KMS-11 (cell line): ENCODE data around the gene MAPKAP1.
A peak's percentile ranks its signal among the peaks of the same experiment; 100 is the strongest.

Source experiments
- H2AFZ ChIP-seq: fragments of 200-600 bp; sonication (generic); 2 replicates; pipeline ENCODE4 v1.6.1; 2016; ENCODE audit warnings: antibody characterized with exemption, mixed run types, low read depth
- H3K27ac ChIP-seq: fragments of 200-600 bp; sonication (generic); 2 replicates; pipeline ENCODE4 v1.6.1; 2016; ENCODE audit warnings: mild to moderate bottlenecking, mixed run types
- H3K27me3 ChIP-seq: fragments of 200-600 bp; sonication (generic); 2 replicates; pipeline ENCODE4 v1.6.1; 2017; ENCODE audit warnings: mild to moderate bottlenecking, low read depth, mixed run types, moderate library complexity; ENCODE audit not compliant: insufficient read depth
- H3K36me3 ChIP-seq: fragments of 200-600 bp; sonication (generic); 2 replicates; pipeline ENCODE4 v1.6.1; 2017; ENCODE audit warnings: mild to moderate bottlenecking, mixed run types; ENCODE audit not compliant: insufficient read depth
- H3K4me1 ChIP-seq: fragments of 200-600 bp; sonication (generic); 2 replicates; pipeline ENCODE4 v1.6.1; 2016; ENCODE audit warnings: mild to moderate bottlenecking, low read depth, mixed run types; ENCODE audit not compliant: poor library complexity, severe bottlenecking
- H3K4me2 ChIP-seq: fragments of 200-600 bp; sonication (generic); 2 replicates; pipeline ENCODE4 v1.7.0; 2016; ENCODE audit warnings: mild to moderate bottlenecking, mixed run types
- H3K4me3 ChIP-seq: fragments of 200-600 bp; sonication (generic); IDR thresholded peaks from 2 replicates; pipeline ENCODE4 v1.6.1; 2017; ENCODE audit warnings: low read depth, low read length, mixed read lengths; ENCODE audit not compliant: insufficient read depth
- H3K79me2 ChIP-seq: fragments of 200-600 bp; sonication (generic); 2 replicates; pipeline ENCODE4 v1.6.1; 2016; ENCODE audit warnings: low read depth, mixed run types; ENCODE audit not compliant: insufficient read depth
- H3K9ac ChIP-seq: fragments of 200-600 bp; sonication (generic); 2 replicates; pipeline ENCODE4 v1.6.1; 2016; ENCODE audit warnings: mild to moderate bottlenecking, mixed run types
- H4K20me1 ChIP-seq: fragments of 200-600 bp; sonication (generic); 2 replicates; pipeline ENCODE4 v1.6.1; 2016; ENCODE audit warnings: mild to moderate bottlenecking, mixed run types; ENCODE audit not compliant: insufficient read depth
- TF ChIP-seq, protein P1 (sequence below): fragments of 200-600 bp; sonication (generic); conservative IDR thresholded peaks from 2 replicates; pipeline ENCODE4 v1.6.1; 2017; ENCODE audit warnings: low read depth, mild to moderate bottlenecking, antibody characterized with exemption, low read length, moderate library complexity, mixed read lengths

The MAPKAP1 gene

DNA sequence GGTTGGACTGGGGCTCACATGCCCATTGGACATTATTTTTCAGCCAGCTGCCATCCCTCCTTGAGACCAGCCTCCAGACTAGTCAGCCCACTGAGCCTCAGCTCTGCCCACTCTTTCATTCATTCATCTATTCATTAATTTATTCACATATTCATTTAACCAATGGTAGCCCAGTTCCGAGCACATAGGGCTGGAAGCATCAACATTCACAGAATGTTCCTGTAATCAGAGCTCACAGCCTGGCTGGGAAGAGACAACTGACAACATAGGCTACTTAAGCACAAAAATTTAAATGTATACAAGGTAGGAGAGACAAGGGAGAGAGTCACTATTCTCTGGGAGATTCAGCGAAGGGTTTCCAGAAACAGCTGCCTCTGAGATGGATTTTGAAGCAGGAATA is 23.2 kb upstream of the MAPKAP1 start:
- TF ChIP-seq, protein P1, sequence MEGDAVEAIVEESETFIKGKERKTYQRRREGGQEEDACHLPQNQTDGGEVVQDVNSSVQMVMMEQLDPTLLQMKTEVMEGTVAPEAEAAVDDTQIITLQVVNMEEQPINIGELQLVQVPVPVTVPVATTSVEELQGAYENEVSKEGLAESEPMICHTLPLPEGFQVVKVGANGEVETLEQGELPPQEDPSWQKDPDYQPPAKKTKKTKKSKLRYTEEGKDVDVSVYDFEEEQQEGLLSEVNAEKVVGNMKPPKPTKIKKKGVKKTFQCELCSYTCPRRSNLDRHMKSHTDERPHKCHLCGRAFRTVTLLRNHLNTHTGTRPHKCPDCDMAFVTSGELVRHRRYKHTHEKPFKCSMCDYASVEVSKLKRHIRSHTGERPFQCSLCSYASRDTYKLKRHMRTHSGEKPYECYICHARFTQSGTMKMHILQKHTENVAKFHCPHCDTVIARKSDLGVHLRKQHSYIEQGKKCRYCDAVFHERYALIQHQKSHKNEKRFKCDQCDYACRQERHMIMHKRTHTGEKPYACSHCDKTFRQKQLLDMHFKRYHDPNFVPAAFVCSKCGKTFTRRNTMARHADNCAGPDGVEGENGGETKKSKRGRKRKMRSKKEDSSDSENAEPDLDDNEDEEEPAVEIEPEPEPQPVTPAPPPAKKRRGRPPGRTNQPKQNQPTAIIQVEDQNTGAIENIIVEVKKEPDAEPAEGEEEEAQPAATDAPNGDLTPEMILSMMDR = no peak
- Histone ChIP-seq H3K9ac (no peak overlapping the region), H3K27me3 (no peaks in the 10 kb centered on the region), H3K79me2 (no peaks in the 10 kb centered on the region), H3K27ac (no peak overlapping the region), H4K20me1 (no peaks in the 10 kb centered on the region), H3K4me3 (no peak overlapping the region), H2AFZ (no peak overlapping the region), H3K4me2 (no peak overlapping the region), H3K36me3 (no peaks in the 10 kb centered on the region), H3K4me1 (no peaks in the 10 kb centered on the region)

DNA sequence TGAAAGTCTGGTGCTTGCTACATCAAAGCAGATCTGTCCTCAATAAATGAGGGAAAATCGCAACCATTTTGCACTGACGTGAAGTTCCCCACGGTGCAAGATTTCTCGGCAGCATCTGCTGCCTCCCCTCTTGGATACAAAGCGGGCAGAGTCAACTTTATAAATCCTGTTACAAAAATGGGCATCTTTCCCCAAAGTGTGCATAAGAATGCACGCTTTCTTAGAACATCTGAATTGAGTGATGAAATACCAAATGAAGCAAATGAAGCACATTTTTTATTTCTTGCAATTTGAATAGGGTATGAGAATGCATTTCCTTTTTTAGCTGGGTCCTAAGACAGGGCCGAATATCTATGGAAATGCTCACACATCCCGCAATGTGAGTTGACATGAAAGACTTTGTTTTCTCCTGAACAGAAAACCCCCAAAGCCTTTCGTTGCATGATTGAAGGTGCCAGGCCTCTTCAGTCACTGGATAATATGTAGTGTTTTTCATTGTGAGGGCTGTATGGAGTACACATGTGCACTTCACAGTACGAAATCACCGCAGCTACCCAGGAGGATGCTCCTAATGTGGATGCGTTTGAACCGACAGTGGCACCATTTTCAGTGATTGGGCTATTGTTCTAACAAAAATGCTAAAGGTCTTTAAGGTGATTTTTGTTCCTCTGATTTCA is 19.6 kb upstream of the MAPKAP1 start:
- no peaks in the 10 kb centered on the region for H4K20me1 ChIP-seq
- TF ChIP-seq, protein P1 = no peak
- no peaks in the 10 kb centered on the region for H3K27me3 ChIP-seq
- no peak overlapping the region for H2AFZ ChIP-seq
- H3K9ac ChIP-seq = no peak overlapping the region
- H3K79me2 ChIP-seq = no peaks in the 10 kb centered on the region
- no peak overlapping the region for H3K4me2 ChIP-seq
- no peaks in the 10 kb centered on the region for H3K36me3 ChIP-seq
- no peak overlapping the region for H3K4me3 ChIP-seq
- H3K4me1 ChIP-seq = no peaks in the 10 kb centered on the region
- no peak overlapping the region for H3K27ac ChIP-seq

GRCh38 chr9:125707472-125707804 is 430 bp upstream of the MAPKAP1 start:
- Histone ChIP-seq H3K4me2 (peak overlapping the region; percentile 85), H3K27ac (peak overlapping the region; percentile 1; the same call in 1 of the 2 replicates), H3K4me3 (peak overlapping the region; percentile 47), H3K79me2 (peaks cover 45% of the 10 kb centered on the region), H3K4me1 (peaks cover 17% of the 10 kb centered on the region), H4K20me1 (no peaks in the 10 kb centered on the region), H3K27me3 (no peaks in the 10 kb centered on the region), H3K9ac (peak overlapping the region; percentile 78; the same call in 1 of the 2 replicates), H3K36me3 (no peaks in the 10 kb centered on the region), H2AFZ (peak overlapping the region; percentile 68)
- TF ChIP-seq, protein P1 = no peak

GRCh38 chr9:125705893-125706292 is 1.1 kb downstream of the MAPKAP1 start:
- Histone ChIP-seq H3K4me3 (no peak overlapping the region), H3K27ac (no peak overlapping the region), H4K20me1 (no peaks in the 10 kb centered on the region), H3K36me3 (no peaks in the 10 kb centered on the region), H3K79me2 (peaks cover 58% of the 10 kb centered on the region), H3K27me3 (no peaks in the 10 kb centered on the region), H3K9ac (no peak overlapping the region; the same call in 1 of the 2 replicates), H3K4me2 (peak overlapping the region; percentile 85), H2AFZ (no peak overlapping the region), H3K4me1 (peaks cover 29% of the 10 kb centered on the region)
- TF ChIP-seq, protein P1 = no peak
